ENCODE data around the gene LLGL1.

- no peak for TF ChIP-seq POLR2A (IDR thresholded peaks at IDR 0.05; ENCODE audit: borderline replicate concordance, extremely low read depth, insufficient read depth, insufficient read length)
- no peak for TF ChIP-seq CTCF (IDR thresholded peaks at IDR 0.05 in 2 of 3, conservative IDR thresholded peaks at IDR 0.05 in 1 of 3; ENCODE audit: borderline replicate concordance in 1 of 3, insufficient read depth in 1 of 3, low read depth in 2 of 3, low read length in 2 of 3)
- TF ChIP-seq YY1 (IDR thresholded peaks at IDR 0.05; ENCODE audit: extremely low read depth, insufficient replicate concordance, low read depth, low read length), result no peak
- TF ChIP-seq ZBTB33 (IDR thresholded peaks at IDR 0.05; ENCODE audit: extremely low read depth, insufficient replicate concordance, low read length), result no peak
- no peak for TF ChIP-seq CEBPB (IDR thresholded peaks at IDR 0.05; ENCODE audit: low read depth)
- TF ChIP-seq EGR1 (IDR thresholded peaks at IDR 0.05; ENCODE audit: low read depth), result no peak
- TF ChIP-seq POLR2AphosphoS5 (IDR thresholded peaks at IDR 0.05; ENCODE audit: low read depth, low read length), result no peak
Measured at GRCh38 chr17:18187226-18187625, 38.2 kb upstream of the LLGL1 start.
